ENCODE measurements around the gene SLAIN1. TPM values are rescaled to one million over a fixed set of nuclear protein-coding genes. Genes with fewer than 3 reads are reported as not detected.

Gene SLAIN1
- total and polyA plus RNA-seq, 2 donors (not counting 3 experiments of a cell fraction or from before 2014, with no cell fraction given): 4.1 to 4.3 TPM

GRCh38 chr13:77781808-77782207 is 84.3 kb downstream of the SLAIN1 start:
- H3K27me3 ChIP-seq (ENCODE audit: control insufficient read depth in 2 of 2, insufficient read depth in 2 of 2, low read length in 2 of 2): no peaks in the 10 kb centered on the region
- BruUV-seq (replicated peaks): no TSS peak
- H3K9me1 ChIP-seq (replicated peaks; ENCODE audit: control insufficient read depth, extremely low read depth, insufficient read depth, low read length): no peaks in the 10 kb centered on the region
- no peaks in the 10 kb centered on the region for H4K20me1 ChIP-seq (replicated peaks; ENCODE audit: control insufficient read depth, extremely low read depth, insufficient read depth, low read length)
- no peak overlapping the region for H2AFZ ChIP-seq (ENCODE audit: low read depth, low read length)
- ChIA-PET POLR2A (no interaction called here), CTCF (interaction anchor here (1.4 to 9.0 kb wide), 3 partner anchors 29 to 459 kb away, joined by 4 to 149 read pairs (median 8); no protein-coding TSS in a partner anchor)
- no peak for TF ChIP-seq MYC (IDR thresholded peaks at IDR 0.05; ENCODE audit: low read depth, low read length)
- TF ChIP-seq POLR2A (IDR thresholded peaks at IDR 0.05; ENCODE audit: low read depth, low read length): no peak
- no peak for TF ChIP-seq GATA2 (IDR thresholded peaks at IDR 0.05; ENCODE audit: insufficient read depth, insufficient read length, low read depth, low read length)
- TF ChIP-seq JUN (IDR thresholded peaks at IDR 0.05; ENCODE audit: borderline replicate concordance, insufficient read depth, insufficient read length, low read depth): no peak
- no peak for TF ChIP-seq CTCF (IDR thresholded peaks at IDR 0.05; ENCODE audit: extremely low read depth in 1 of 2, insufficient read depth in 1 of 2, low read depth in 1 of 2, low read length in 2 of 2)
- TF ChIP-seq, protein P1, sequence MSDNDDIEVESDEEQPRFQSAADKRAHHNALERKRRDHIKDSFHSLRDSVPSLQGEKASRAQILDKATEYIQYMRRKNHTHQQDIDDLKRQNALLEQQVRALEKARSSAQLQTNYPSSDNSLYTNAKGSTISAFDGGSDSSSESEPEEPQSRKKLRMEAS (IDR thresholded peaks at IDR 0.05; ENCODE audit: insufficient read depth, insufficient read length): no peak
- intact Hi-C loops (cut with micrococcal nuclease): no loop called here
- H3K4me2 ChIP-seq (ENCODE audit: insufficient read depth, low read length): no peak overlapping the region
- no peak for FAIRE-seq
- no peak overlapping the region for H3K9ac ChIP-seq (replicated peaks; ENCODE audit: extremely low read depth, insufficient read depth, low read length)
- H3K4me1 ChIP-seq (ENCODE audit: control insufficient read depth, extremely low read depth, insufficient read depth, low read length): peaks cover 8% of the 10 kb centered on the region
- H3K36me3 ChIP-seq (ENCODE audit: control insufficient read depth in 2 of 2, extremely low read depth in 1 of 2, insufficient read depth in 2 of 2, low read length in 2 of 2): no peaks in the 10 kb centered on the region
- H3K4me3 ChIP-seq (replicated peaks in 1 of 3; ENCODE audit: insufficient read depth in 1 of 3, low read depth in 1 of 3, low read length in 3 of 3): no peak overlapping the region
- dilution Hi-C loops (cut with MboI; ENCODE audit: extremely low pct_ligation_motif_present, low sequenced_read_pairs): no loop called here
- no peak for DNase-seq (ENCODE audit: low read depth, low spot score)
- no peaks in the 10 kb centered on the region for H3K79me2 ChIP-seq (ENCODE audit: control insufficient read depth, insufficient read depth, low read length)
- no peaks in the 10 kb centered on the region for H3K9me3 ChIP-seq (replicated peaks; ENCODE audit: control insufficient read depth, insufficient read depth, low read length)
- no peak overlapping the region for H3K27ac ChIP-seq (ENCODE audit: insufficient read depth, low read depth, low read length)

DNA sequence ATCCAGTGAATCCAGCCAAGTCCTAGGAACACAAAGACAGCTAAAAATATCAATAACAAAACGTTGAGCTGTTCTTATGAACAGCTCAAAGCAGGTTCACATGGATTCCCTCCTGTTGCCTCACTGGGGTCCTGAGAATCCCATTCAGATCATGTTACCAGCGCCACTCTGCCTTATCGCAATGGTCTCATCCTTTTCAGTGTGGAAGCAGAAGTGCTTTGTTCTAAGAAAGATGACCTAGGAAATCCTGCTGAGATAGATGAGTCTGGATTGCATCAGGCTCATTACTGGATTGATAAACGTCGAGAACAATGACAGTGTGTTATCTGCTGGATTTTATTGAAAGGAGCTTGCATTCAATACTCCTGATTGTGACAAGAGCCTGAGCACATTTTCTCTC is 87.0 kb downstream of the SLAIN1 start:
- DNase-seq (ENCODE audit: low read depth, low spot score) (no peak), FAIRE-seq (no peak)
- no peaks in the 10 kb centered on the region for H3K36me3 ChIP-seq (ENCODE audit: control insufficient read depth in 2 of 2, extremely low read depth in 1 of 2, insufficient read depth in 2 of 2, low read length in 2 of 2)
- H3K4me1 ChIP-seq (ENCODE audit: control insufficient read depth, extremely low read depth, insufficient read depth, low read length): peaks cover 8% of the 10 kb centered on the region
- TF ChIP-seq, protein P1 (IDR thresholded peaks at IDR 0.05; ENCODE audit: insufficient read depth, insufficient read length): no peak
- no peak for TF ChIP-seq MYC (IDR thresholded peaks at IDR 0.05; ENCODE audit: low read depth, low read length)
- CTCF ChIA-PET: interaction anchor here (0.8 to 9.0 kb wide), 5 partner anchors 11 to 1194 kb away, joined by 3 to 149 read pairs (median 3); no protein-coding TSS in a partner anchor
- no peaks in the 10 kb centered on the region for H4K20me1 ChIP-seq (replicated peaks; ENCODE audit: control insufficient read depth, extremely low read depth, insufficient read depth, low read length)
- H3K4me3 ChIP-seq (replicated peaks in 1 of 3; ENCODE audit: insufficient read depth in 1 of 3, low read depth in 1 of 3, low read length in 3 of 3): no peak overlapping the region
- H3K9me3 ChIP-seq (replicated peaks; ENCODE audit: control insufficient read depth, insufficient read depth, low read length): no peaks in the 10 kb centered on the region
- POLR2A ChIA-PET: no interaction called here
- dilution Hi-C loops (cut with MboI; ENCODE audit: extremely low pct_ligation_motif_present, low sequenced_read_pairs): no loop called here
- no peaks in the 10 kb centered on the region for H3K9me1 ChIP-seq (replicated peaks; ENCODE audit: control insufficient read depth, extremely low read depth, insufficient read depth, low read length)
- BruUV-seq (replicated peaks): no TSS peak
- intact Hi-C loops (cut with micrococcal nuclease): no loop called here
- H3K27me3 ChIP-seq (ENCODE audit: control insufficient read depth in 2 of 2, insufficient read depth in 2 of 2, low read length in 2 of 2): no peaks in the 10 kb centered on the region
- H3K9ac ChIP-seq (replicated peaks; ENCODE audit: extremely low read depth, insufficient read depth, low read length): no peak overlapping the region
- no peak overlapping the region for H3K4me2 ChIP-seq (ENCODE audit: insufficient read depth, low read length)
- no peaks in the 10 kb centered on the region for H3K79me2 ChIP-seq (ENCODE audit: control insufficient read depth, insufficient read depth, low read length)
- no peak overlapping the region for H3K27ac ChIP-seq (ENCODE audit: insufficient read depth, low read depth, low read length)
- no peak overlapping the region for H2AFZ ChIP-seq (ENCODE audit: low read depth, low read length)
